Mucosa of descending colon (tissue), 3 donors: ENCODE results near the gene CALN1. TPM values are rescaled to one million over a fixed set of nuclear protein-coding genes. Genes with fewer than 3 reads are reported as not detected.
"Not testable (repeated sequence)": the region's sequence is repeated elsewhere in the genome, so short reads cannot be mapped to it uniquely, and the experiment has no call there.

Experiments
- ATAC-seq: fragments of 200-7000 bp; cut with Tn5 transposase; one replicate; pipeline ENCODE4 v1.9.1; 2020; ENCODE audit warnings: mild to moderate bottlenecking, moderate library complexity
- DNase-seq, 3 donors: peaks; one replicate each; pipeline ENCODE4 v3.0.0-alpha.2; 2020
- H3K36me3 ChIP-seq: fragments of 200-600 bp; one replicate; pipeline ENCODE4 v1.8.0; 2021; ENCODE audit warnings: low read depth, mild to moderate bottlenecking
- H3K4me1 ChIP-seq: fragments of 200-600 bp; one replicate; pipeline ENCODE4 v1.8.0; 2021; ENCODE audit warnings: low read depth, mild to moderate bottlenecking
- H3K4me3 ChIP-seq: fragments of 200-600 bp; one replicate; pipeline ENCODE4 v1.8.0; 2021; ENCODE audit warnings: mild to moderate bottlenecking
- H3K9me3 ChIP-seq: fragments of 200-600 bp; one replicate; pipeline ENCODE4 v1.8.0; 2021; ENCODE audit warnings: mild to moderate bottlenecking
- CTCF ChIP-seq: fragments of 200-600 bp; IDR thresholded peaks from one replicate; pipeline ENCODE4 v1.8.0; 2022; ENCODE audit warnings: antibody characterized with exemption, mild to moderate bottlenecking
- intact Hi-C, 2 donors: fragments of 100-400 bp; cut with DNase I in 1 of 2; cut with micrococcal nuclease in 1 of 2; formaldehyde crosslinking; loops; one replicate each; pipeline versions ENCODE4 v1.11.0 to v1.11.1; 2022; cut with DNase I, micrococcal nuclease
- total RNA-seq, 3 donors: library from RNA; stranded (reverse); fragmentation: NEBNext Ultra II Directional in 2 of 3; extraction: Animal tissue kit (Norgen Biotek cat#: 25700) in 2 of 3; gene quantifications; one replicate each; pipeline versions ENCODE4 v1.2.1 to v1.2.4, GENCODE V29; 2021 to 2023
- donor health status: DM: no; HTN: no; CAD: no; lungs with moderate emphysema.
- donor health status: DM: no; HTN: no; CAD: no.
- donor health status: DM: no; HTN: yes; CAD: no.

The CALN1 gene
- total RNA-seq, 3 donors from 2014 or later = not detected

GRCh38 chr7:71828361-71828760 lies 583.8 kb downstream of the CALN1 start:
- intact Hi-C loops = no loop called here
- TF ChIP-seq CTCF = no peak
- H3K4me1 ChIP-seq = no peaks in the 10 kb centered on the region
- DNase-seq (no peak), ATAC-seq (no peak)
- no peak overlapping the region for H3K4me3 ChIP-seq
- no peaks in the 10 kb centered on the region for H3K36me3 ChIP-seq
- peaks cover 35% of the 10 kb centered on the region for H3K9me3 ChIP-seq

- Histone ChIP-seq H3K9me3 (peaks cover 23% of the 10 kb centered on the region), H3K4me1 (no peaks in the 10 kb centered on the region), H3K36me3 (no peaks in the 10 kb centered on the region), H3K4me3 (no peak overlapping the region)
- DNase-seq (no peak), ATAC-seq (no peak)
- no peak for TF ChIP-seq CTCF
- intact Hi-C loops = no loop called here
These were observed 586.0 kb downstream of the CALN1 start for GRCh38 chr7:71826141-71826540.

GRCh38 chr7:71824006-71824760 lies 588.0 kb downstream of the CALN1 start:
- no peaks in the 10 kb centered on the region for H3K36me3 ChIP-seq
- intact Hi-C loops = no loop called here
- H3K4me3 ChIP-seq = no peak overlapping the region
- H3K9me3 ChIP-seq = peaks cover 34% of the 10 kb centered on the region
- no peak for DNase-seq
- no peak for ATAC-seq
- no peaks in the 10 kb centered on the region for H3K4me1 ChIP-seq
- TF ChIP-seq CTCF = no peak

GRCh38 chr7:71822406-71822805 lies 589.7 kb downstream of the CALN1 start:
- H3K4me3 ChIP-seq, ATAC-seq, H3K4me1 ChIP-seq, H3K36me3 ChIP-seq, intact Hi-C loops, DNase-seq: not testable (repeated sequence)
- peaks cover 42% of the 10 kb centered on the region for H3K9me3 ChIP-seq

- Histone ChIP-seq H3K9me3 (peaks cover 40% of the 10 kb centered on the region), H3K4me3 (no peak overlapping the region)
These were observed 594.2 kb downstream of the CALN1 start for GRCh38 chr7:71817916-71818315.

More at GRCh38 chr7:71817916-71818315, 594.2 kb downstream of the CALN1 start:
- Histone ChIP-seq H3K36me3 (no peaks in the 10 kb centered on the region), H3K4me1 (no peaks in the 10 kb centered on the region)
- no peak for DNase-seq
- intact Hi-C loops = no loop called here
- ATAC-seq = no peak
- TF ChIP-seq CTCF = no peak
